DOHH2 (cell line): ENCODE results near the gene ARPC4.

Source experiments
- EZH2phosphoT487 ChIP-seq: fragments of 200-600 bp; sonication (generic); IDR thresholded peaks from 2 replicates; pipeline ENCODE4 v1.6.1; 2017; ENCODE audit warnings: borderline replicate concordance, mild to moderate bottlenecking, antibody characterized with exemption, low read length, moderate library complexity, mixed read lengths
- TF ChIP-seq, protein P1 (sequence below): fragments of 200-600 bp; sonication (generic); IDR thresholded peaks from one replicate; pipeline ENCODE4 v1.5.1; 2014; ENCODE audit warnings: antibody characterized with exemption, mild to moderate bottlenecking, low read depth, low read length; ENCODE audit not compliant: poor library complexity, severe bottlenecking

DNA sequence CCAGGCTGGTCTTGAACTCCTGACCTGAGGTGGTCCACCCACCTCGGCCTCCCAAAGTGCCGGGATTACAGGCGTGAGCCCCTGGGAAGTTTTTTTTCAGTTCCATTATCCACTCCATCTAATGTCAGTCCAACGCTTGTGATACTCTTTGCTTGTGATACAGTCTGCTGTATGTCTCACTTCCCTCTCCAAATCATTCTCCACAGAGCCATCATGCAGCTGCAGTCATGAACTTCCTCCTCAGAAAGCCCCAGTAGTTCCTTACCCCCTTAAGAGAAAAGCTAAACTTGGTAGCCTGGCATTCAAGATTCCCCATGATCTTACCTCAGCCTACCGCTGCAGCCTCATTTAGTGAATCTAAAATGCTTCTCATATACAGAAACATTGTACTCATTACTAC is 2.3 kb downstream of the ARPC4 start:
- TF ChIP-seq, protein P1, sequence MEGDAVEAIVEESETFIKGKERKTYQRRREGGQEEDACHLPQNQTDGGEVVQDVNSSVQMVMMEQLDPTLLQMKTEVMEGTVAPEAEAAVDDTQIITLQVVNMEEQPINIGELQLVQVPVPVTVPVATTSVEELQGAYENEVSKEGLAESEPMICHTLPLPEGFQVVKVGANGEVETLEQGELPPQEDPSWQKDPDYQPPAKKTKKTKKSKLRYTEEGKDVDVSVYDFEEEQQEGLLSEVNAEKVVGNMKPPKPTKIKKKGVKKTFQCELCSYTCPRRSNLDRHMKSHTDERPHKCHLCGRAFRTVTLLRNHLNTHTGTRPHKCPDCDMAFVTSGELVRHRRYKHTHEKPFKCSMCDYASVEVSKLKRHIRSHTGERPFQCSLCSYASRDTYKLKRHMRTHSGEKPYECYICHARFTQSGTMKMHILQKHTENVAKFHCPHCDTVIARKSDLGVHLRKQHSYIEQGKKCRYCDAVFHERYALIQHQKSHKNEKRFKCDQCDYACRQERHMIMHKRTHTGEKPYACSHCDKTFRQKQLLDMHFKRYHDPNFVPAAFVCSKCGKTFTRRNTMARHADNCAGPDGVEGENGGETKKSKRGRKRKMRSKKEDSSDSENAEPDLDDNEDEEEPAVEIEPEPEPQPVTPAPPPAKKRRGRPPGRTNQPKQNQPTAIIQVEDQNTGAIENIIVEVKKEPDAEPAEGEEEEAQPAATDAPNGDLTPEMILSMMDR = no peak
- TF ChIP-seq EZH2phosphoT487 = no peak
